Renal cortical epithelial cell (primary cell): Measurements from ENCODE around the gene RBBP9. TPM values are rescaled to one million over a fixed set of nuclear protein-coding genes. Genes with fewer than 3 reads are reported as not detected.
"Not testable (repeated sequence)": the region's sequence is repeated elsewhere in the genome, so short reads cannot be mapped to it uniquely, and the experiment has no call there.

Experiments used
- DNase-seq: peaks from one replicate; pipeline ENCODE4 v3.0.0-alpha.2; 2011; ENCODE audit warnings: low read depth
- total RNA-seq: library from RNA; depleted of rRNA; stranded (reverse); fragments of >200 nt; gene quantifications from 2 replicates; pipeline ENCODE4 v1.2.3, GENCODE V29; 2014

The RBBP9 gene
- total RNA-seq, 1 donor from 2014 or later: 46.2 TPM

DNA sequence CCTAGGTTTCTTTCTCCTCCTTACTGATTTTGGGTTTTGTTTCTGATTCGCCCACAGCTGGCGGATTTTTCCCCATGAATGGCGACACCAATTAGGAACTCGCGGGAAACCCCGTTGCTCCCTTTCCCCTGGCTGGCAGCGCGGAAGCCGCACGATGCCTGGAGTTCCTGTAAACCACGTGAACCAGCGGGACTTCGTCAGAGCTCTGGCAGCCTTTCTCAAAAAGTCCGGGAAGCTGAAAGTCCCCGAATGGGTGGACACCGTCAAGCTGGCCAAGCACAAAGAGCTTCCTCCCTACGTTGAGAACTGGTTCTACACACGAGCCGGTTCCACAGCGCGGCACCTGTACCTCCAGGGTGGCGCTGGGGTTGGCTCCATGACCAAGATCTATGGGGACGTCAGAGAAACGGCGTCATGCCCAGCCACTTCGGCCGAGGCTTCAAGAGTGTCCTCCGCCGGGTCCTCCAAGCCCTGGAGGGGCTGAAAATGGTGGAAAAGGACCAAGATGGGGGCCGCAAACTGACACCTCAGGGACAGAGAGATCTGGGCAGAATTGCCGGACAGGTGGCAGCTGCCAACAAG lies 7.5 kb upstream of the RBBP9 start:
- peak; percentile 23 for DNase-seq

DNA sequence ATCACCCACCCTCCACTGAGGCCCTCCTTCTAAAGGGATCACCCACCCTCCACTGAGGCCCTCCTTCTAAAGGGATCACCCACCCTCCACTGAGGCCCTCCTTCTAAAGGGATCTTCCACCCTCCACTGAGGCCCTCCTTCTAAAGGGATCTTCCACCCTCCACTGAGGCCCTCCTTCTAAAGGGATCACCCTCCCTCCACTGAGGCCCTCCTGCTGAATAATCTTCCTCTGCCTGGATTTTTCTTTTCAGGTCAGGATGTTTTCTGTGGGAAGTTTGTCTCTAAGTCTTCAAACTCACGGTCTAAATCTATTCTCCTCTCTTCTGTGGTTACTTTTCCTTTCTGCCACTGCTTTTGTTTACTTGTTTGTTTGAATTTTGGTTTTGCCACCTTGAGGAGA lies 4.6 kb upstream of the RBBP9 start:
- not testable (repeated sequence) for DNase-seq

DNA sequence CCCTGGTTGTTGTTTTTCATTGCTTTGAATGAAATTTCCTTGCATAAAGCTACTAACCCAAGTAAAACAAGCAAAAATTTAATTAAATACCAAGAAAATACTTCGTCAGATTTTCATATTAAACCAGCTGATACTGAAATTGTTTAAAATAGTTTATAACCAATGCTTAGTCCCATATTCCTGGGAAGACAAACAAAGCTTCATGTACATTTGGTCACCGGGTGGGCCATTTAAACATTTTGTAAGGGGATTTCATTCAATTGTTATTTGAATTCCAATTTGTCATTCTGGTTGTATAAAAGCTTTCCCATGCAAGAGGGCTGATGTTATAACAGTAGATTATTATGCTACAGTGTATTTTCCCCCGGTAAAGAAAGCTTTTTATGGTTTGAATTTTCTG lies 578 bp upstream of the RBBP9 start:
- no peak for DNase-seq

DNA sequence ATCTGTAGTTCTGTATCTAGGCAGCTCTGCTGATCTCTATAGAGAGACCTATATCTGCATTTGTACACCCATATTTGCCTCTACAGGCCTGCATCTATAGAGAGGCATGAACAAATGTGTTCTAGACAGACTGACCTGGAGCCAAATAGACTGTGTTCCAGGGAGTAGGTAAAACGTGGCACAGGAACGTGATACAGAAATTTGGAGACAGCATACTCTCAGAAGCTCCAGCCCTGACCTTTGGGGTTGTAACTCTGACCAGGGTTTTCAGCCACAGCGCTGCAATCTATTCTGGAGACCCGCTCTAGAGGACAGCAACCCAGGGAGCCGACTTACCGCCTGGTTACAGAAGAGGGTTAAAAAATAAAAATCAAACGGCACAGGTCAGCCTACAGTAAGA lies 983 bp downstream of the RBBP9 start:
- no peak for DNase-seq

DNA sequence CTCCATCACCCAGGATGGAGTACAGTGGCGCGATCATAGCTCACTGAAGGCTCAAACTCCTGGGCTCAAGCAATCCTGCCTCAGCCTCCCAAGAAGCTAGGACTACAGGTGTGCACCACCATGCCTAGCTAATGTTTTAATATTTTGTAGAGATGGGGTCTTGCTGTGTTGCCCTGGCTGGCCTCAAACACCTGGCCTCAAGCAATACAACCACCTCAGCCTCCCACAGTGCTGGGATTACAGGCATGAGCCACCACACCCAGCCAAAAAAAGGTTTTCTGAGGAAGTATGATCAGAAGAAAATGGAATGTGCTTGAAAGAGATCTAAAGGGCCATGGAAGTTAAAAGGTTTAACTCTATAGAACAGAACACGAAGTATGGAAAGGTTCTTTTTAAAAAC lies 8.7 kb downstream of the RBBP9 start:
- no peak for DNase-seq

DNA sequence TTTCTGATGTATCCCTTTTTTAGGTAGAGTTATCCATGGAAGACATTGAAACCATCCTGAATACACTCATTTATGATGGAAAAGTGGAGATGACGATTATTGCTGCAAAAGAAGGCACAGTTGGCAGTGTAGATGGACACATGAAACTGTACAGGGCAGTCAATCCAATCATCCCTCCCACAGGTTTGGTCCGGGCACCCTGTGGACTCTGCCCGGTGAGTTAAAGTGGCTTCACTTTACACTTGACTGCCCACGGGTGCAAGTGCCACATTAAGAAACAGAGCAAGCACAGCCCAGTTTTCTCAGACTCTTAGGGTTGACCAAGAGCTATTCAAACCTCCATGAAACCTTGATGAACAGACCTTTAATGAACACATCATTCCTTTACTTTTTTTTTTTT lies 15.4 kb downstream of the RBBP9 start:
- DNase-seq: no peak

DNA sequence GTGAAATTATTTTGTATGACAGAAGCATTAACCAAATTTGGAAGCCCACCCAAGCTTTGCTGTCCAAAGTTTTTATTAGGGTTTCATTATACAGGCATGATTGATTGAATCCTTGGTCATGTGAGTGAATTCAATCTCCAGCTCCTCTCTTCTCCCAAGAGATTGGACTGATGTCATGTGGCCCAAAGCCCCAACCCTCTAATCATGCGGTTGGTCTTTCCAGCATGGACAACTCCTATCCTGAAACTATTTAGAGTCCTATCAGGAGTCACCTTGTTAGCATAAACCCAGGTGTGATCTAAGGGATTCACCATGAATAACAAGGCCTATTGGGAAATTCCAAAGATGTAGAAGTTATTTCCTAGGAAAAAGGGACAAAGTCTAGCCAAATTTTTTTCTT lies 19.2 kb downstream of the RBBP9 start:
- no peak for DNase-seq

DNA sequence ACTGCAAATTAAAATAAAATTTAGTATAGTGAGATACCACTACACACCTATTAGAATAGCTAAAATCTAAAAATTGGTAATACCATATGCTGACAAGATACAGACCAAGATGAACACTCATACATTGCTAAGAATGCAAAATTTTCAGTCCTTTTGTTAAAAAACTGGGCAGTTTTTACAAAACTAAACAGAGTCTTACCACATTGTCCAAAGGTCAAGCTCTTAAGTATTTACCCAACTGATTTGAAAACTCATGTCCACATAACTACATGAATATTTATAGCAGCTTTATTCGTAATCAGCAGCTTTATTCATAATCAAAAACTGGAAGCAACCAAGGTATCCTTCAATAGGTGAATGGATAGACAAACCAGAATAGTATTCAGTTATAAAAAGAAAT lies 19.8 kb downstream of the RBBP9 start:
- DNase-seq: no peak

DNA sequence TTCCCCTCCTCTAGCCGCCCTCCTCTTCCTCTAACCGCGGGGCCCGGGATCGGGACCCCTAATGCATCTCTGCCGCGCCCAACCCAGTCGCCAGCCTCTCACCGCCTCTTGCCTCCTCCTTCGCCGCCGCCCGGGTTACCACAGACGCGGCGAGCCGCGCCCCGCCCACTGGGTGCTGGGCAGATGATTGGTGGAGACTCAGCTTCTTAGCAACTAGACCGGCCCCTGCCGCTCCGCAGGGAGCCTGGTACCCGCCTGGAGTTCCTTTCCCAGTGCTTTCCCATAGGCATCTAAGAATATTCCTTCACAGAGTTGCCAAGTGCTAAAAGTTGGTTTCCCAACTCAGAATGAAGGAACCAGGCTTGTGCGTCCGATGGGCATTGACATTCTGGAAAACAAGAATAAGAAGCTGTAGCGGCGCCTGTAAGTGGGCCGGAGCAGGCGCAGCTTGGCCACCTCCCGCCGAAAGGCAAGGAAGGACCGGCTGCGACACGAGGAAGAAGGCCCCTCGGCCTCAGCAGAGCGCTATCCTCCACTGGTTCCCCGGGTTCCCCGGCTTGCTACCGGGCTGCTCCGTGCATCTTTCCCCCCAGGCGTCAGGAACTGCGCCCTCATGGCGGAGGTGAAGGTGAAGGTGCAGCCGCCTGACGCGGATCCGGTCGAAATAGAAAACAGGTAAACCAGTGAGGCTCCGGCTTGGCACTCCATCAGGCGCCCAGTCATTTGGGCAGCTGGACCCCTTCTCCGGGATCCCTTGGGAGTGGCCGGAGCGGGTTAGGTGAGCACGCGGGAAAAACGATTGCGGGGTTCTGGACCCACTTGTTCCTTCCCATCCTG lies 29.9 kb downstream of the RBBP9 start, which contains the start of the genes DZANK1 and POLR3F:
DZANK1 (minus strand) TSS at position 137 of the 837 bp plus-strand sequence. CDS start 1,672 bp downstream, outside the sequence.
POLR3F (plus strand) TSS at position 497 of the 837 bp plus-strand sequence; CDS start at position 614, 117 bp downstream.
- peak; percentile 90 for DNase-seq

DNA sequence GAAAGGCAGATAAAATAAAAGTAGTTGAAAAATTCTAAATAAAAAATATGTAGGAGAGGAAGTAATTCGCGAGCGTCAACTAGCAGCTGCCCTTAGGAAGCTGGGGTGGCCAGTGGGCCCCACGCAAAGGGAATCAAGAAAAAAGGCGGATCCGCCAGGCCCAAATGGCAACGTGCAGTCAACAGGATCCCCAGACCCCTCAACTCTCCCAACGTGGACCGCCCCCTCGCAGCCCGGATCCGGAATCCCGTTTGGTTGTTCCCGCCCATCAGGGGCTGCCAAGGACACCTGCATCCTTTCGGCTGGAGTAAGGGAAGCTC lies 30.5 kb downstream of the RBBP9 start:
- DNase-seq: no peak

DNA sequence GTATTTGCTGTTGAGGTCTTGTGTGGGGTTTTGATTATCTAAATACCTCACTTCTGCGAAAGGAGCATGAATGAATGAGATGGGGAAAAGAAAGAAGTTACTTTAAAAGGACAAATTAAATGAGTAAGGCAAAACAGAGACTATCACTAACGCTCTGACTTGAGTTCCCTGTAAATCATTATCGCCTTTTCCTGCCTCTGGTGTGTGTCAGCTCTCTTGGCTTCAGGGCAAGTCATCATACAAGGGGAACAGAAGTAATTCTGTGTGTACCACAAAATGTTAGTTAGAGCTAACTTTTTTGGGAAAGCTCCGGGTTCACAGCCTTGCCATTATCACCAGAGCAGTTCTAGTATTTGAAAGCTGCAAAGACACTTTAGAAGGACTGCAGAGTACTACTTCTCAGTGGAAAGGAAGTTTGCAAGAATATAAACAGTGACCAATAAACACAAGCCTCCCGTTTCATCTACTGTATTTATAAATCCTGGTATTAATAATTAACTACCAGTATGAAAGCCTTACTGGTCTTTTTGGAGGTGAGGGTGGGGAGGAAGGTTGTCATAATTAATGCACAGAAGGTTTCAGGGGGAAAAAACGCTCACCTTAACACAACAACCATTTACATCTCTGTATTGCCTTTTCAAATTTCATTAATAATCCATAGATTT lies 31.4 kb downstream of the RBBP9 start:
- peak; percentile 68 for DNase-seq

DNA sequence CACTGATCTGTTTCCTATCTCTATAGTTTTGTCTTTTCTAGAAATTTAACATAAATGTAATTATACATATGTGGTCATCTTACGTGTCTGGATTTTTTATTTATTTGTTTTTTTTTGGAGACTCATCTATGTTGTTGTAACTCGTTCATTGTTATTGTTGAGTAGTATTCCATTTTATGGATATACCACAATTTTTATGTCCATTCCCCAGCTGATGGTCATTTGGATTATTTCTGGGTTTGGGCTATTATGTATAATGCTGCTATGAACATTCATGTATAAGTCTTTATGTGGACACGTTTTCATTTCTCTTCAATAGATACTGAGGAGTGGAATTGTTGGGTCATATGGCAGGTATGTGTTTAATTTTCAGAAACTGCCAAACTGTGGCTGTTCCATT lies 40.4 kb downstream of the RBBP9 start:
- no peak for DNase-seq

DNA sequence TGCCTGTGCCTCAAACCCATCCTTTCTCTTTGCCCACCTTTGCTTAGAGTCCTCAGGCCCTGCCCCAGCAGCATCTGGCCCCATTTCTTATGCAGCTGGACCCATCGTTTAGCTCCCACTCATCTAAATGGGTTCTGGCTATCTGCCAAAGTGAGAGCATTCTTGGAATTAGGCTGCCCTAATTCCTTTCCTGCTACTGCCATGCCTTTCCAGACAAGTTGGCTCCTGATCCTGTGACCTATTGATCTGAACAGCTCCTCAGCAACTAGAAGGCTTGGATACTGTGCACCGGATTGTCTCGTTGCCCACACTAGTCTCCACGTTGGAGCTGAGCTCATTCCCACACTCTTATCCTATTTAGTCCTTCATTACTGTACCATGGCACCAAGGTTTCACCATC lies 53.1 kb downstream of the RBBP9 start:
- no peak for DNase-seq

DNA sequence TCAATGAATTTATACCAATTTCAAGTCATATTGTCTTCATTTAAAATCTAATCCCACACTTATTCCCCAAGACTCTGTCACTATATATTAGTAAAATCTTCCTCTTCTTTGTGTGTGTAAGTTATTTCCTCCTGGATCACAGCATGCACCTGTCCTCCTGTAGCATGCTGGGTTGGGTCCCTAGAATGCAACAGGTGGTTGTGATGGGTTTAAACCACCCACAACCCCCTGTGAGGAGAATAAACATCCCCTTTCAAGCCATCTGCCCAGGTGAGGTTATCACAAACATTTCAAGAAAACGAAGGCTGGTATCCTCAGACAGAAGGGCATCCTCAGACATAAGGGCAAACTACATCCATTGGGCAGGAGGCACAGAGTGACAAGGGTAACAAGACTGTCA lies 56.6 kb downstream of the RBBP9 start:
- no peak for DNase-seq

DNA sequence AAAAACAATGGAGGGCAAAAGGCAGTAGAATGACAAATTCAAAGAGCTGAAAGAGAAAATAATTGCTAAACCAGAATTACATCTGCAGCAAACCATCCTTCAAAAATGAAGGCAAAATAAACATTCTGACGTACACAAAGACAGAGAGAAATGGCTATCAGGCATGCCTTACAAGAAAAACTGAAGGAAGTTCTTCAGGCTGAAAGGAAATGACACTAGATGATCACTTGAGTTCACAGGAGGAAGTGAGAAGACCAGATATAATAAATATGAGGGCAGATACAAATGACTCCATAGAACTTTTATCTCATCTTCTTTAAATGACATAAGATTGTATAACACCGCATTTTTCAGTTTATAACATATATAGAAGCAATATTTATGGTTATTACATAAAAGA lies 60.2 kb downstream of the RBBP9 start:
- no peak for DNase-seq

Other genes with a start within 250 kb of the RBBP9 start
- gene ZNF133, start 208.7 kb downstream of the RBBP9 start, total RNA-seq: 20.7 and 24.5 TPM in 2 replicates
- gene DZANK1, start 30.2 kb downstream of the RBBP9 start, total RNA-seq: 1.2 and 3.3 TPM in 2 replicates
- gene POLR3F, start 29.8 kb downstream of the RBBP9 start, total RNA-seq: 11.7 and 16.1 TPM in 2 replicates
- gene SEC23B, start 10.7 kb upstream of the RBBP9 start, total RNA-seq: 114 and 123 TPM in 2 replicates
- gene SMIM26, start 70.2 kb upstream of the RBBP9 start, total RNA-seq: 82.7 and 144 TPM in 2 replicates
- 92.6 and 150 TPM in 2 replicates for gene DTD1, start 90.8 kb upstream of the RBBP9 start, total RNA-seq